GM19397 (cell line): ENCODE measurements around the gene FARSA.
"Not testable (repeated sequence)": the region's sequence is repeated elsewhere in the genome, so short reads cannot be mapped to it uniquely, and the experiment has no call there.

Experiments
- ATAC-seq: cut with Tn5 transposase; IDR thresholded peaks from one replicate; pipeline ENCODE4 v1.9.1; 2021; ENCODE audit warnings: mild to moderate bottlenecking, moderate library complexity; ENCODE audit not compliant: unreplicated experiment

Gene FARSA

DNA sequence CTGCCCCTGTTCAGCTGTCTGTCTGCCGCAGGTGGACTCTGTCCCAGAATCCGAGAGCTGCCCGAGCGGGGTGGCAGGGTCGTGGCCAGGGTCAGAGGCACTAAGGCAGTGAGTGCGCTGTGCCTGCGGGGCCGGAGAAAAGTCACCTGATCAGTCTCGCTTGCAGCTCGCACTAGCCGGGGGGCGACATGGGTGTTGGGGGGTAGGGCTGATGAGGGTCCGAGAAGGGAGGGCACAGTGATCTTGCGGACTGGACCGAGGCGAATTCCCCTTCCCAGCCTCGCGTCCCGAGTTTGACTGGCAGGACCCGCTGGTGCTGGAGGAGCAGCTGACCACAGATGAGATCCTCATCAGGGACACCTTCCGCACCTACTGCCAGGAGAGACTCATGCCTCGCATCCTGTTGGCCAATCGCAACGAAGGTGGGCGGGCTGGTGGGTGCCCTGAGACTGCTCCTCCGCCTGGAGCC is 41.9 kb downstream of the FARSA start:
- ATAC-seq = no peak

GRCh38 chr19:12890787-12891552 is 42.5 kb downstream of the FARSA start, which contains the start of gene GCDH:
GCDH (plus strand) TSS chr19:12891160; CDS start chr19:12891305, 145 bp downstream.
- peak; percentile 91 for ATAC-seq

DNA sequence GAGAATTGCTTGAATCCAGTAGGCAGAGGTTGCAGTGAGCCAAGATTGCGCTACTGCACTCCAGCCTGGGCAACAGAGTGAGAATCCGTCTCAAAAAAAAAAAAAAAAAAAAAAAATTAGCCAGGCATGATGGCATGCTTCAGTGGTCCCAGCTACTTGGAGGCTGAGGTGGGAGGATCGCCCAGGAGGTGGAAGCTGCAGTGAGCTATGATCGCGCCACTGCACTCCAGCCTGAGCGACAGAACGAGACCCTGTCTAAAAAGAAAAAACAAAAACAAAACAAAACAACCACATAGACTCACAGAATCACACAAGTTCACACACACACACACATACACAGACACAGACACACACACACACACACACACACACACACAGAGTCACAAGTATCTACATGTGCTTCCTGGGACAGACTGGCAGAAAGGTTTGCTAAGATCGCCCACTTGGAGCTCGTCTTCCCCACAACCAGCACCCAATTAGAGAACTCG is 43.2 kb downstream of the FARSA start:
- ATAC-seq = not testable (repeated sequence)

- ATAC-seq = no peak
Observed at GRCh38 chr19:12888006-12888603, 45.4 kb downstream of the FARSA start.

DNA sequence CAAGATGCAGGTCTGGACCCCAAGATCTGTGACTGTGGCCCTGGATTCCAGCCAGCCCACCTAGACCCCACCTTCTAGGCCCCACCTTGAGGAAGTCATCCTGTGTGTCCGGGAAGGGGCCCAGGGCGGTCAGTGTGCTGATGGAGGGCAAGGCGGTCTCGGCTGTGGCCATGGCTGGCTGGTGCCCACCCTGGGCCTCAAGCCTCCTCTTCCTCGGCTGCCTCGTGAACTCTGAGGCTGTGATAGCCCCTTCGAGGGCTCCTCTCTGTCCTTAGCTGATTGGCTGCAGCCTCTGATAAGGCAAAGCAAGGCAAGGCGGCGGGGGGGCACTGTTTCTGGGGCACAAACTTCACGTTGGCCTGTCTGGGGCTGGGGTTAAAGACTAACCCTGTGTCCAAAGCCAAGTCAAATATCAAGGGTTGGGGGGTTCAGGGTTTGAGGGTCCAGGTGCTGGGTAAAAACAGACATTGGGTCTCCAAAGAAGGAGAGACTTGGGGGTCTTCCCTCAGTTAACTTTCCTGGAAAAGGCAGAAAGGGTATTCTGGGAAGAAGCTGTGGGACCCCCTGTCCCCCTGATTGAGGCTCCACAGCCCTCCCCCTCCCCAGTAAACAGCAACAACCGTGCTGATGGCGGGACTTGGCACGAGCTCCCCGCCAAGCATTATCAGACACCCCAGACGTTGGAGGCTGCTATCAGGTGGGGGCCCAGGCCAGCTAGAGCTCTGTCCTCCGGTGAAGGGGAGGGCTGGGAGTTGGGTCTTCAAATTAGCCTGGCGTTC is 46.4 kb downstream of the FARSA start, which contains the start of gene KLF1:
Gene KLF1, minus strand, starts transcription at position 233 of the 779 bp plus-strand sequence. Its CDS starts 61 bp downstream, at position 172.
- ATAC-seq = no peak

GRCh38 chr19:12886651-12886968 is 46.9 kb downstream of the FARSA start:
- no peak for ATAC-seq

- ATAC-seq = no peak
Observed at GRCh38 chr19:12885749-12886650, 47.5 kb downstream of the FARSA start.

DNA sequence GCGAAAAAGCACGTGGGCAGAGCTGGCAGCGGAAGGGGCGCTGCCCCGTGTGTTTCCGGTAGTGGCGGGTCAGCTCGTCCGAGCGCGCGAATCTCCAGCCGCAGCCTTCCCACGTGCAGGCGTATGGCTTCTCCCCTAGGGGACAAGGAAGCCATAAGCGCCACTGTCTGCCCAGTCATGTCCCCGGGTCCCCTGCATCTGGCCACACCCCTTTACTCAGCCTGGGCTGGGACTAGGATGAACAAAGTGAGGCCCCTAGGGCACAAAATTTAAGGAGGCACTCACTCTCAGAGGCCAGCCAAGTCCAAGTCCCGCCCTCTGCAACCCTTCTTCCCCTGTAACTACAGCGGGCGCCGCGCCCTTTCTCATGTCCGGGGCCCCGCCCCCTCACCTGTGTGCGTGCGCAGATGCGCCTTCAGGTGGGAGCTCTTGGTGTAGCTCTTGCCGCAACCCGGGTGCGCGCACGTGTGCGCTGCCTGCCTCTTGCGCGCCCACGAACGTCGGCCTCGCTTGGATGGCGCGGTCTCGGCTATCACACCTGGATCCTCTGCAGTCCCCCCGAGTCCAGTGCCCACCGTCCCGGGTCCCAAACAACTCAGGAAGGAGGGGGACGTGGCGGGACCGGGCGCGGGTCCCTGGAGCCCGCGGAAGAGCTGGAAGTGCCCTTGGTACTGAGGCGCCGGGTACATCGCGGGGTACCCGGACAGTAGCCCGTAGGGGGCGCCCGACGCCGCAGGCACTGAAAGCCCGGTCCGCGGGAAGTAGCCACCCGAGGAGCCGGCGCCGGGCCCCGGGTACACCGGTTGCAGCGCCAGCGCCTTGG is 48.4 kb downstream of the FARSA start:
- ATAC-seq = no peak

DNA sequence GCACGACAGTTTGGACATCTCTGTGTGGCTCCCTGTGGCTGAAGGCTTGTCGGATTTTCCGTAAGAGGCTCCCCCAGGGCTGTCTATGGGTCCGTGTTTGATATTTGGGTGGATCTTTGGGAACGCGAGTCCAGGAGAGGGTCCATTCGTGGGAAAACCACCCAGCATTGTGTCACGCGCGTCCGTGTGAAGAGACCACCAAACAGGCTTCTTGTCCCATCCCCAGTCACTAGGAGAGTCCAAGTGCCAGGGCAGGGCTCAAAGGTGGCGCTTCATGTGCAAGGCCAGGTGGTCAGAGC is 48.9 kb downstream of the FARSA start:
- no peak for ATAC-seq

- ATAC-seq = no peak
Observed at GRCh38 chr19:12884202-12884601, 49.3 kb downstream of the FARSA start.

GRCh38 chr19:12882589-12882988 is 50.9 kb downstream of the FARSA start:
- no peak for ATAC-seq

GRCh38 chr19:12881172-12881808 is 52.2 kb downstream of the FARSA start, which contains the start of gene DNASE2:
DNASE2 (minus strand) TSS chr19:12881449; CDS start chr19:12881375, 74 bp downstream.
- peak; percentile 86 for ATAC-seq

- ATAC-seq = peak; percentile 6
Observed at GRCh38 chr19:12880551-12881171, 52.9 kb downstream of the FARSA start.

DNA sequence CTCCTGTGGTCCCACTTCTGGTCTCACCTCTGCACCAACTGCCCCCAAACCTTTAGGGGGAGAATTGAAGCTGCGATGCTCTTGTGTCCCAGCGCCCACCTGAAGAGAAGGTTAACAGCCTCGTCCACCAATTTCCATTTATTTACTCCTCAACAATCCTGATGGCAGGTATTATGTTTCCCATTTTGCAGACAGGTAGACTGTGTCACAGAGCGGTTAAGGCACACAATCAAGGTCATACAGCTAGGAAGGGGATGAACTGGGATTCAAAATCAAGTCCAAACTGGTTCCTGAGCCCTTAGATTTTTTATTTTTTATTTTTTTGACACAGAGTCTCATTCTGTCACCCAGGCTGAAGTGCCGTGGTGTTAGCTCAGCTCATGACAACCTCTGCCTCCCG is 58.4 kb downstream of the FARSA start:
- ATAC-seq = no peak

GRCh38 chr19:12873891-12874745 is 59.4 kb downstream of the FARSA start:
- no peak for ATAC-seq

GRCh38 chr19:12872941-12873890 is 60.3 kb downstream of the FARSA start:
- ATAC-seq = no peak
